GM12878 (cell line): ENCODE measurements around the gene FGD4. TPM values are rescaled to one million over a fixed set of nuclear protein-coding genes. Genes with fewer than 3 reads are reported as not detected.

Source experiments
- ATAC-seq: fragments of 200-7000 bp; cut with Tn5 transposase; 3 replicates; pipeline ENCODE4 v1.9.1; 2020; ENCODE audit warnings: mild to moderate bottlenecking, moderate library complexity
- BruUV-seq: library from RNA; stranded (reverse); fragments of 400-500 nt; replicated peaks from 2 replicates; lab custom pipeline; 2021; lab: Mats Ljungman, UMichigan
- CTCF ChIA-PET: fragments of 300-600 bp; sonication (Branson Sonifier 250); formaldehyde crosslinking; extraction: SDS; loops from one replicate; lab custom pipeline; 2021; ENCODE audit warnings: inconsistent platforms; lab: Yijun Ruan, JAX
- POLR2A ChIA-PET: fragments of 350-600 bp; formaldehyde crosslinking; extraction: SDS; loops from one replicate; lab custom pipeline; 2021; ENCODE audit warnings: inconsistent platforms; lab: Charles Lee
- RAD21 ChIA-PET: fragments of 300-600 bp; sonication (Branson Sonifier 250); formaldehyde crosslinking; loops from one replicate; lab custom pipeline; 2023; ENCODE audit warnings: antibody characterized with exemption; ENCODE audit not compliant: unreplicated experiment; lab: Charles Lee
- SMC1A ChIA-PET: fragments of 300-600 bp; sonication (Branson Sonifier 250); formaldehyde crosslinking; loops from one replicate; lab custom pipeline; 2023; ENCODE audit not compliant: unreplicated experiment, uncharacterized antibody; lab: Charles Lee
- DNase-seq: peaks from one replicate; pipeline ENCODE4 v3.0.0-alpha.2; 2011; ENCODE audit warnings: low read depth, low spot score
- FAIRE-seq: peaks from 3 replicates; lab custom pipeline; 2011; peaks lifted over from hg19 to GRCh38; lab: Jason Lieb, UNC
- H2AFZ ChIP-seq: 2 replicates; pipeline ENCODE4 v1.6.0; 2011; ENCODE audit warnings: low read depth, low read length, control low read depth; ENCODE audit not compliant: control insufficient read depth
- H3K27ac ChIP-seq: 2 replicates; pipeline ENCODE4 v1.5.1; 2011; ENCODE audit warnings: control low read depth; ENCODE audit not compliant: control insufficient read depth, insufficient read depth
- H3K27me3 ChIP-seq, 2 experiments: replicated peaks in 1 of 2; 2 replicates each; pipeline versions ENCODE4 v1.6.0 to v1.6.1; 2011; ENCODE audit warnings: low read length in 1 of 2; ENCODE audit not compliant: control insufficient read depth in 2 of 2, insufficient read depth in 2 of 2
- H3K36me3 ChIP-seq, 2 experiments: 2 replicates each; pipeline ENCODE4 v1.5.1; 2011; ENCODE audit warnings: low read length in 1 of 2; ENCODE audit not compliant: control insufficient read depth in 2 of 2, insufficient read depth in 2 of 2
- H3K4me1 ChIP-seq: 2 replicates; pipeline ENCODE4 v1.6.1; 2011; ENCODE audit warnings: mild to moderate bottlenecking, low read length, moderate library complexity, mixed read lengths; ENCODE audit not compliant: control insufficient read depth, insufficient read depth
- H3K4me2 ChIP-seq: 2 replicates; pipeline ENCODE4 v1.6.0; 2011; ENCODE audit warnings: control low read depth; ENCODE audit not compliant: control insufficient read depth, insufficient read depth
- H3K4me3 ChIP-seq: fragments of 200-600 bp; sonication (generic); 2 replicates; pipeline ENCODE4 v1.5.1; 2016
- H3K79me2 ChIP-seq: 2 replicates; pipeline ENCODE4 v1.6.0; 2011; ENCODE audit warnings: low read length; ENCODE audit not compliant: control insufficient read depth, insufficient read depth
- H3K9ac ChIP-seq: 2 replicates; pipeline ENCODE4 v1.8.0; 2011; ENCODE audit warnings: low read length, control low read depth, mixed read lengths; ENCODE audit not compliant: control insufficient read depth, insufficient read depth
- H3K9me3 ChIP-seq: replicated peaks from 3 replicates; pipeline ENCODE4 v1.5.1; 2011; ENCODE audit warnings: mild to moderate bottlenecking, low read length; ENCODE audit not compliant: control insufficient read depth, insufficient read depth
- H4K20me1 ChIP-seq: 2 replicates; pipeline ENCODE4 v1.6.0; 2011; ENCODE audit not compliant: control insufficient read depth, insufficient read depth
- NFXL1 ChIP-seq: fragments of 450-650 bp; IDR thresholded peaks from 2 replicates; pipeline ENCODE4 v1.6.1; 2017; ENCODE audit warnings: antibody characterized with exemption, mild to moderate bottlenecking, borderline replicate concordance
- NR2C1 ChIP-seq: fragments of 450-650 bp; IDR thresholded peaks from 2 replicates; pipeline ENCODE4 v1.6.1; 2017; ENCODE audit warnings: antibody characterized with exemption, mild to moderate bottlenecking, moderate library complexity
- POLR2A ChIP-seq: IDR thresholded peaks from 2 replicates; pipeline ENCODE4 v1.6.1; 2011; ENCODE audit warnings: low read depth, mild to moderate bottlenecking, low read length
- RUNX3 ChIP-seq: IDR thresholded peaks from 2 replicates; pipeline ENCODE4 v1.6.1; 2012; ENCODE audit warnings: low read length, inconsistent platforms
- ZZZ3 ChIP-seq: IDR thresholded peaks from 2 replicates; pipeline ENCODE4 v1.6.1; 2011; ENCODE audit warnings: low read depth; ENCODE audit not compliant: control insufficient read depth, insufficient read length
- WGBS: methylation state at CpG from one replicate; pipeline ENCODE4 v1.1.6; 2016; ENCODE audit warnings: low lambda C conversion rate; ENCODE audit not compliant: insufficient replicate concordance, insufficient coverage; ENCODE audit errors: missing lambda C conversion rate; 5-methylcytosine and 5-hydroxymethylcytosine counted together
- in situ Hi-C: fragments of 300-500 bp; cut with MboI; formaldehyde crosslinking; loops from 9 replicates; pipeline ENCODE4 v1.14.3; 2018; ENCODE audit warnings: mixed read lengths
- intact Hi-C: fragments of 100-400 bp; cut with micrococcal nuclease; formaldehyde crosslinking; loops from one replicate; pipeline ENCODE4 v1.14.2; 2022; ENCODE audit not compliant: unreplicated experiment
- polyA plus RNA-seq, 11 experiments: library from polyadenylated mRNA; depleted of rRNA in 4 of 11; unstranded in 6 of 11; stranded (reverse) in 5 of 11; fragments of >200 nt; fragmentation: Nextera tagmentation in 4 of 11; fragmentation: Illumina TruSeq in 1 of 11; extraction: Ambion mirVana in 4 of 11; extraction: Trizol in 1 of 11; gene quantifications; 1 replicate in 1 of 11; 2 replicates in 10 of 11; pipeline versions ENCODE4 v1.2.1 to v1.2.3, GENCODE V29; 2011 to 2016; ENCODE audit warnings: inconsistent platforms in 2 of 11, missing spikeins in 2 of 11, low read depth in 1 of 11
- total RNA-seq, 4 experiments: library from RNA; depleted of rRNA in 3 of 4; stranded (reverse); fragments of >200 nt in 3 of 4; fragmentation: Illumina TruSeq in 1 of 4; extraction: Trizol in 1 of 4; gene quantifications; 2 replicates each; pipeline versions ENCODE4 v1.2.1 to v1.2.3, GENCODE V29; 2013 to 2021

Gene FGD4
- total and polyA plus RNA-seq, 10 of the 15 experiments (the other 5 are each of a cell fraction or from before 2014, with no cell fraction given), result 0.01 to 0.18 (median 0.08) TPM; not detected in 3

DNA sequence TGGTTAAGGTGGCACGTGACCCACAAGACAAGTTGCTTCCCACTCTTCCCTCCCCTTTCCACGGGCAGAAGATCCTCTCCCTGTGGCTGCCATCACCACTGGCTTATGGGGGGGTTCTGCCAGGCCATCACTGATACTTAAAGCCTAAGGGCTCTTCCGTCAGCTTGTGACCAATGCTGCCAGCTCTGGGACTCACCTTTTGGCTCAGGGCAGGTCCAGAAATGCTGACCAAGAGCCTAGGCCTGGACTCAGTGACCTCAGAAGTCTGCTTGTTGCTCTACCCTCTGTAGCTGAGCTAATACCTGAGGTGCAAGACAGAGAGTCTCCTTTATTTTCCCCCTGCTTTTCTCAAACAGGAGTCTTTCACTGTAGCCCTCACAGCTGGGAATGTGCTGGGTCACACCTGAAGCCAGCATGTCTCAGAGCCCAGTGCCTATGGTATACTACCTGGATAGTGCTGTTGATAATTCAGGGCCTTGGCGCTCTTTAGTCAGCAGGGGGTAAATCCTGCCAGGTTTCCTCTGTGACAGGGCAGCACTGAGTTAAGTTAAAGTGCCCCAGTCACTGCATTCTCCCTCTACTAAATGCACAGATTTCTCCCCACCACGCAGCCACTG, 19.7 kb downstream of the FGD4 start:
- H3K4me1 ChIP-seq, result no peaks in the 10 kb centered on the region
- ChIA-PET SMC1A (no interaction called here), CTCF (no interaction called here), POLR2A (no interaction called here), RAD21 (no interaction called here)
- in situ Hi-C loops, result no loop called here
- FAIRE-seq (no peak), DNase-seq (no peak), ATAC-seq (no peak)
- 41% methylated on average over 5 of the region's 5 CpGs for WGBS
- H3K36me3 ChIP-seq, result no peaks in the 10 kb centered on the region
- H3K9me3 ChIP-seq, result no peaks in the 10 kb centered on the region
- no peak overlapping the region for H2AFZ ChIP-seq
- no peak for TF ChIP-seq NFXL1
- TF ChIP-seq POLR2A, result no peak
- TF ChIP-seq ZZZ3, result no peak
- no peaks in the 10 kb centered on the region for H3K27me3 ChIP-seq
- no TSS peak for BruUV-seq
- no peaks in the 10 kb centered on the region for H3K79me2 ChIP-seq
- H3K4me3 ChIP-seq, result no peak overlapping the region
- no peak overlapping the region for H3K4me2 ChIP-seq
- no peak overlapping the region for H3K9ac ChIP-seq
- intact Hi-C loops, result no loop called here
- no peaks in the 10 kb centered on the region for H4K20me1 ChIP-seq
- no peak overlapping the region for H3K27ac ChIP-seq

DNA sequence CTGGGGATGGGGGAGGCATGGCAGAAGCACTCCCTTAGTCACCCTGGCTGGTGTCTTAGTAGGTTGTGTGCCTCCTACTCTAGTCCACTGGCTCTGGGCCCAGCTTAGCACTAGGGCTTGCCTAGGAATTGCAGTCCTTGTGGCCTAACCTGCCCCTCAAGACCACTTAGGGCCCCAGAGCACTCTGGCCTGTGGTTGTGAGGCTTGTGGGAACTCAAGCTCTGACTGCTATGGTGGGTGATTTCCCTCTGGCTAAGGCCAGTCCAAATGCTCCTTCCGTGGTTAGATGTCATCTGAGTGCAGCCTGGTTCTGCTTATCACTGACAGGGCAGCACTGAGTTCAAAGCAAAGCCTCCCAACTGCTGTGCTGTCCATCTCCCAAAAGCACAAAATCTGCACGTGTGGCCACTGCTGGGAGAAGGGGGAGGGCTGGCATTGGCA, 20.2 kb downstream of the FGD4 start:
- RAD21 ChIA-PET, result no interaction called here
- H2AFZ ChIP-seq, result no peak overlapping the region
- no TSS peak for BruUV-seq
- H3K4me1 ChIP-seq, result no peaks in the 10 kb centered on the region
- CTCF ChIA-PET, result no interaction called here
- H3K27ac ChIP-seq, result no peak overlapping the region
- intact Hi-C loops (no loop called here), in situ Hi-C loops (no loop called here)
- FAIRE-seq, result peak; percentile 13
- SMC1A ChIA-PET, result no interaction called here
- TF ChIP-seq RUNX3, result peak; percentile 46
- TF ChIP-seq NR2C1, result no peak
- TF ChIP-seq, all 136 proteins: peak for 1
- Histone ChIP-seq H3K79me2 (no peaks in the 10 kb centered on the region), H3K27me3 (no peaks in the 10 kb centered on the region), H3K4me3 (no peak overlapping the region), H3K9ac (no peak overlapping the region), H3K4me2 (no peak overlapping the region), H3K9me3 (no peaks in the 10 kb centered on the region), H3K36me3 (no peaks in the 10 kb centered on the region), H4K20me1 (no peaks in the 10 kb centered on the region)
- no peak for DNase-seq
- 0% methylated on average over 2 of the region's 2 CpGs for WGBS
- POLR2A ChIA-PET, result no interaction called here
- peak; percentile 51 for ATAC-seq
